ENCODE measurements around the gene MIR17HG.

- TF ChIP-seq CTCF (IDR thresholded peaks at IDR 0.05) = no peak
- TF ChIP-seq POLR2A (IDR thresholded peaks at IDR 0.05) = no peak
Measured at GRCh38 chr13:91351123-91351522, 3.6 kb downstream of the MIR17HG start.
